Skeletal muscle cell (primary cell): ENCODE results near the gene TTLL5.

Experiments used
- DNase-seq: peaks from one replicate; pipeline ENCODE4 v3.0.0-alpha.2; 2010; ENCODE audit warnings: low read depth
- H3K4me3 ChIP-seq: 2 replicates; pipeline ENCODE4 v1.5.1; 2011; ENCODE audit warnings: low read depth, mild to moderate bottlenecking, control low read depth, low read length, moderate library complexity

Gene TTLL5

DNA sequence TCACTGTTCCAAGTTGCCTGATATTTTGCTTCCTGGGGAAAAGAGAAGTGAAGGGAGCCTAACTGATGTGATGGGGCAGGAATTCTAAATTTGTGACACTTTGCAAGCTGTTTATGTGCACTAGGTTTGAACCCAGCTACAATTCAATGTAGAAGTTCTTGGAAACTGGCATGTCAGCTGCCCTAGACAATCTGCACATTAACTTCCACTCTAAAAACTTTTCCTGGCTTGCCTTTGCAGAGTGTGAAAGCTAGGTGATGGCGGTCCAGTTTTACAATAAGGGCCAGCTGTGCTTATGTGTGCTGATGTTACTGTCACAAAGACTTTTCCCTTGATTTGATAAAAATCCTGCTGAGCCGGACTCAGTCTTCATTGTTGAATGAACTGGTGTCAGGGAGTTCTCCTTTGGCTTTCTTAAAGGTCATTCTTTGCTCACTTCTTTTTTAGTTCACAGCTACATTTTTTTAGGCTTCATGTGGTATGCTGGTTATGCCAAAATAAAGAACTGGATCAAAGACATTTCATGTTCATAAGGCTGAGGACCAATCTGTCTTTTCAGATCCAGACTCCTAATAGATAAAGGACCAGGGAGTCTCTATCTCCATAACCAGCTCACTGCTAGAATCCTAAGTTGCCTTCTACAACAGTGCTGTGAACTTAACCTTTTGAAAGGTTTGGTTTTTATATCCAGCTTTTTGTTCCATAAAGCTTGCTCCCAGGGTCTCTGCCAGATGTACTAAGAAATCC is 187.3 kb downstream of the TTLL5 start:
- DNase-seq = no peak
- no peak overlapping the region for H3K4me3 ChIP-seq

DNA sequence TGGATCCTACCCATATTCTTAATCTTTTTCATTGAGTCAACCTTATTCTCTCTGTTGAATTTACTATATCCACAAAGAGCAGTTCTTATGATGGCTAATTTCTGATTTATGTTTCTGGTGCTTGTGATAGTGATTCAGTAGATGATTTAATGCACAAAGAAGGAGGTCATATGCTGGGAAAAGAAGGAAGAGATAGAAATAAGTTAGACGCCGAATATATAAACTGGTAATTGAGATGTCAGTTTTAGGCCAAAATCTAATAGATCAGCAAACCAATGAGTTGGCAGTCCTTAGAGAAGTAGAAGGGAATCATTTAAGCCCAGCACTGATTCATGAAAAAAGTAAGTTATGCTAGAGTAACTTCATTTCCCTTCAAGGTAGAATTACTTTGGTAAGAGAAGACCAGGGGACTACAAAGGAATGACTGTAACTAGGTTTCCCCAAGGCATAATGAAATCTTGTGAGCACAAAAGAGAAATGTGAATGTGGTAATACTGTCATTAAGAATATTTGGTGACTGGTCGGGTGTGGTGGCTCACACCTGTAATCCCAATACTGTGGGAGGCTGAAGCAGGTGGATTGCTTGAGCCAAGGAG is 188.4 kb downstream of the TTLL5 start:
- no peak for DNase-seq

DNA sequence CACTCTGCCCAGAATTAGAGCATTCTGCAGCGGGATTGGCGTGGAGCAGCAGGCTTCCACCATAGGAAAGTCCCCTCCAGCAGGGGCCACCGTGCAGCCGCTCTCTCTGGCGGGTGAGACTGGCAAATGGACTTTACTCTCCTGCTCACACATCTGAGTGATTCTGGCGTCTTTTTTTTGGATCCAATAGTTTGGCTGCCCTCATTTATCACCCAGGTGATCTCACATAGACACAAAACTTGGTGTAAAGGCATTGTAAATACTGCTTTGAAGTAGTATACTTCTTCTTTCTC is 190.5 kb downstream of the TTLL5 start:
- no peak for DNase-seq
- no peak overlapping the region for H3K4me3 ChIP-seq

More for the DNA sequence above, 188.4 kb downstream of the TTLL5 start:
- no peak overlapping the region for H3K4me3 ChIP-seq

DNA sequence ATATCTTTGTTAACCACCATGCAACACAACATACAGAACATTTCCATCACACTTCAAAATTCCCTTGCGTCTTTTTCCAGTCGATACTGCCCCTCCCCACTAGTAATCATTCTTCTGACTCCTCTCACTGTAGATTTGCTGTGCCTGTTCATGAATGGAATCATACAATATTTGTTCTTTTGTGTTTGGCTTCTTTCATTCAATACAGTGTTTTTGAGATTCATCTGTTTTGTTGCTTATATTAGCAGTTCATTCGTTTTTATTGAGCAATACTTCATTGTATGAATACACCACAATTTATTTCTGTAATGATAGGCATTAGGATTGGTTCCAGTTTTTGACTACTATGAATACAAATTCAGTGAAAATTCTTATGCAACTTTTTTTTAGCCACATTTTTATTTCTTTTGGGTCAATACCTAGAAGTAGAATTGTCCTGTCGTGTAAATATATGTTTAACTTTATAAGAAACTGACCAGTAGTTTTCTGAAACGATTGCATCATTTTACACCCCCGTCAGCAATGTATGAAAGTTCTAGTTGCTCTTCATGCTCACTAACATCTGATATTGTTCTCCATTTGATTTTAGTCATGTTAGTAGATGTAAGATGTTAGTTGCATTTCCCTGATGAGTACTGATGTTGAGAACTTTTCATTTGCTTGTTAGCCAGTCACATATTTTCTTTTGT is 193.2 kb downstream of the TTLL5 start:
- no peak overlapping the region for H3K4me3 ChIP-seq
- no peak for DNase-seq

DNA sequence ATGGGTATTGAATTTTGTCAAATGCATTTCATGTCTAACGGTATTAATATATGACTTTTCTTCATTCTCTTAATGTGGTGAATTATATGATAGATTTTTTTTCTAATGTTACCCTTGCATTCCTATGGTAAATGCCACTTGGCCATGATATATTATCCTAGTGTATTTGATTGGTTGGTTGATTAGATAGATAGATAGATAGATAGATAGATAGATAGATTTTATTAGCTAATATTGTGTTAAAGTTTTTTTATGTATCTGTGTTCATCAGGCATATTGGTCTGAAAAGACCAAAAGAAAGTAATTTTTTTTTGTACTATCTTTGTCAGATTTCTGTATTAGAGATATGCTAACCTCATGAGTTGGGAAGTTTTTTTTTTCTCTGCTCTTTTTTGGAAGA is 196.2 kb downstream of the TTLL5 start:
- no peak overlapping the region for H3K4me3 ChIP-seq
- DNase-seq = no peak

DNA sequence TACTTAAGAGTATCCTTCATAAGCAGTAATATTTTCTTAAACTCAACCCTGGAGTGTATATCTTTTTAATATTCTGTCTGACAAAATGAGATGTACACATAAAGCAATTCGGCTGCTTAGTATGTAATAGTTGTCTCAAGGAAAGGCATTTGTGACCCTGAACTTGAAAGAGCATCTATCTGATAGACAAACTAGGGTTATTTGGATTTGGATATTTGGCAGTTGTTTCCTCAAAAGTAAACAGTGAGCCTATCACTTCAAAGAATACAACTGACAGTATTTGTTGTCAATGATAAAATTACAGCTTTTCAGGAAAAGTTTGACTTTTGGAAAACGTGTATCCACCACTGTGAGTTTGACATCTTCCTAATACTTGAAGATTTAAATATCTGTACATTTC is 197.3 kb downstream of the TTLL5 start:
- H3K4me3 ChIP-seq = no peak overlapping the region
- no peak for DNase-seq

DNA sequence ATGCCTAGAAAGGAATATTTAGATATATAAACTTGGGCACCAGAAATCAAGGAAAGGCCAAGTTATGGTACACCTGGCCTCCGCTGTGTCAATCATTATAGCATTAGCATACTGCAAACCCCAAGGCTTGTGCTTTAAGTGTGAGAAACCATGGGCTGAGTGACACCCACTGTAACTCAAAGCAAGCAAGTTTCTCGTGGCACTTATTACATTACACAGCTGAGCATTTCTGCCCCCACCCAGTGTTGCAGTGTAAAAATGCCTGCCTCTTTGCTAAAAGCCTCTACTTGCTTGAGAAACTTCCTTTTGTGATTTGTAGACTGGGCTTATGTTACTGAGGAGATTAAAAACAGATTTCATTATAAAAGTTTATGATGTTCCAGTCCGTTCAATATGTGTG is 198.7 kb downstream of the TTLL5 start:
- no peak for DNase-seq
- no peak overlapping the region for H3K4me3 ChIP-seq

DNA sequence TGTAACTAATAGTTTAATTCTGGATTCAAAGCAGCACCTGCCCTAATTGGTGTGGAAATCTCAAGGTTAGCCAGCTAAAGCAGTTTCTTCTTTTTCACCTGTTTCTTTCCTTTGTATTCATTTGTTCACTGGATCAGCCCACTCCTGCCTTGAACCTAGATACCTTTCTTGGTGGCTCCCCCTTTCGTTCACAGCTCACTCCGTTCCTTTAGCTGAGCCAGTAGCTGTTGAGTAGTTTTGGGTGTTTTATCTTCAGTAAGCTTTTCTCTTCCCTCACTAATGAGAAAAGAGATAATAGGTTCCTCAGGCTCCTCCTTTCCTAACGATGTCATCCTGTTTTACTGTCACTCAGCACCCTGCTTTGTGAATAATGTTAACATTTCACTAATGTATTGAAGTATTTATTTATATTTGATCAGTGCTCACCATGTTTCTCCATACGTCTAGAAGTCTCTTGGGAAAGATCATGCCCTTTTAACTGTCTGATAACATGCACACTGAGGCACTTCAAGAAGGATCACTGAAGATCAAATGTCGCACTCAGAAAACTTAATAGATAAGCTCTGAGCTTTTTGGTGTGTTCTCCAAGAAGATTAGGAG is 199.6 kb downstream of the TTLL5 start:
- DNase-seq = no peak
- no peak overlapping the region for H3K4me3 ChIP-seq

DNA sequence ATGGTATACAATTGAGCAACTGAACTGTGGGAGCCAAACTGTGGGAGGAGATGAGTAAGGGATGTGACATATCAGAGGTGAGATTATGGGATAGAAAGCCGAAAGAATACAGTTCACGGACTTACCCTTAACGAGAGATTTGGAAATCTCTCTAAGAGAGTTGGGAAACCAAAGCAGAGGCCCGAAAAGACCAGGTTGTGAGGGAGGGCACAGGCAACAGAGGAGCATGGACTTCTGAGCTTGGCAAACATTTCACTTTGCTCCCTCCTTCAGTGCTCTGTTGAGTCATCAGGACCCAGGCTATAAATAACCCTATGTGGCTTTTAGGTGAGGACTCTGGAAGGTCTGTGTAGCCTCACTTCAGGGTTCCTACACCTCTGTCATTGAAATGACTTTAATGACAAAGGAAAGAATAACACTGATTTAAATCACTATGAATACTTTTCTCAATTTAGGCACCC is 200.1 kb downstream of the TTLL5 start:
- peak; percentile 76 for DNase-seq
- no peak overlapping the region for H3K4me3 ChIP-seq

DNA sequence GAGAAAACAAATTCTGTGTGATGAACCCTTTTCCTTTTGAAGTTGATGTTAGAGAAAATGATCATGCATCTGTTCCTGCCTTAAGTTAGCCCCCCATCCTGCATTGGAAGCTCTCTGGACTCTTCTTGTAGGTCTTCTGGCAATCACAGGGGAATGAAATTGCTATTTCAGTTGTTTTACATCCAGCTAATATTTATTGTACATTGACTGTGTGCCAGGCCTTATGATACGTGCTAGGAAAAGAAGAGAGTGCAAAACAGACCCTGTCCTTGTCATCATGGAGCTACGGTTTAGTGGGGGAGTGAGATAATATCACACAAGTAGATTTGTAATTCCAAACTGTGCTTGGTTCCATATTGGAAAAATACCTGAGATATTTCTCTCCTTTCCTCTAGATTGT is 202.2 kb downstream of the TTLL5 start:
- no peak overlapping the region for H3K4me3 ChIP-seq
- no peak for DNase-seq

DNA sequence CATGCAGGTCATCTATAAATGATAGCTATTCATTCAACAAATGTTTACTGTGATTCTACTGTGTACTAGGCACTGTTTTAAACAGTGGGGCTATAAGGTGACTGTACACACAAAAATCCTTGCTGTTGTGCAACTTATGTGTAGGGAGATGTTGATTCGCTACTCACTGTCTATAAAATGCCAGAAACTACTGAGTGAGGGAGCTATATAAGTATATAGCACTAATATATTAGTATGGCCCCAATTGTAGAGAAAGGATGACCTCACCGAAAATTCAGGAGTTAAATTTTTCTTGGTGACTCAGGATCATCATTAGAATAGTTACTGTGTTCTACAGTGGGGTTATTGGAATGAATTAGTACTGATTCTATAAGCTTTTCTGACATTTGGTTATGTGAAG is 203.3 kb downstream of the TTLL5 start:
- DNase-seq = peak; percentile 89
- no peak overlapping the region for H3K4me3 ChIP-seq

DNA sequence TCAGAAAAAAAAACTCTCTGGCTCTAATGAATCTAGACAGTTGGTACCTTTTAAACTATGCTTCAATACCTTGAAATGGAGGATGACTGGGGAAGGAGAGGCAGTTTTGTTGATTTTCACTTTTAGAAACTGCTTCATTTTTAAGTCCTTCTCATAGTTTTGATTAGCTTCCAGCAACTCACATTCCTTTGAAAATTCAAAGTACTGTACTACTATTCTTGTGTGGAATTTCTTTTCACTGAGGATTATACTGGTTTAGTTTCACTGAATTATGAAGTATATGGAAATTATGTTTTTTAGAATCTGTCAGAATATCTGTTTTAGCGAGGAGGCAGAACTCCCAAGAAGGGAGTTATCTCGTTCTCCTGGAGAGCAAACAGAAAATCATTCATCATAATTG is 204.5 kb downstream of the TTLL5 start:
- no peak for DNase-seq
- H3K4me3 ChIP-seq = no peak overlapping the region

DNA sequence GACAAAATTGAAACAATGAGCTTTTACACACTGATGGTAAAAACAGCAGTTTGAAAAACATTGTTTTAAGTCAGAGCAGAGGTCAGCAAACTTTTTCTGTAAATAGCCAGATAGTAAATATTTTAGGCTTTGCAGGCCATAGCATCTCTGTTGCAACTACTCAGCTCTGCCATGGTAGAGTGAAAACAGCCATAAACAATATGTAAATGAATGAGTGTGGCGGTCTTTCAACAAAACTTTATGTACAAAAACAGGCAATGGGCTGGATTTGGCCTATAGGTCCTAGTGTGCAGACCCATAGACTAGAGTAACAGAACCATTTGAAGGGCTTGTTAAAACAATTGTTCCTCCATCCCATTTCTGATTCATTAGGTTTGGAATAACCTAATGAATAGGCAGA is 205.9 kb downstream of the TTLL5 start:
- DNase-seq = no peak
- no peak overlapping the region for H3K4me3 ChIP-seq

DNA sequence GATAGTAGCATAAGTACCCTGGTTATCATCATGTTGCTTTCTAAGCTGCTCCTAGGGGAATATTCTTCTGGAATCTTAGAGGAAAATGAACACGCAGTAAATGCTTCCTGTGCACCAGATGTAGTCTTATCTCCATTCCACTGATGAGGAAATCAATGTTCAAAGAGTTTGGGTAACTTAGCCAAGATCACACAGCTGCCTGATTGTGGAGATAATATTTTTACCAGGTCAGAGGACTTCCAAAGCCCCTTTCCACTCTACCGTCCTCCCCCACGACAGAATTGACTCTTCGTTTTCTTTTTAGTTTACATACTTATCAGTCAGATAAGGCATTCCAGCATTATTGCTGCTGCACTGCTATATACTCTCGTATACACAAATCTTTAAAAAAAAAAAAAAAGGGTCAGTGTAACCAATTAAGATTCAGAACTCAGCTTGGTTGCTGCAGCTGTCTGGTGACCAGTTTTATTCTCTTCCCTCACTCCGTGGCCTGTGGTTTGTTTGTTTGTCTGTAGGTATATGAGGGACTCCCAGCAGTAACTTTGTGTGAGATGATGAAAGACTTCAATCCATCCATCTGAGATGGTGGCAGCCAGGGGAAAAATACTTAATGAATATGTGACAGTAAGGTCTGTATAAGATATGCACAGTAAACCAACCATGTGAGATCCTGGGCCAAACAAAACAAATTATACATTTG is 210.3 kb downstream of the TTLL5 start:
- peak; percentile 34 for DNase-seq
- H3K4me3 ChIP-seq = no peak overlapping the region

DNA sequence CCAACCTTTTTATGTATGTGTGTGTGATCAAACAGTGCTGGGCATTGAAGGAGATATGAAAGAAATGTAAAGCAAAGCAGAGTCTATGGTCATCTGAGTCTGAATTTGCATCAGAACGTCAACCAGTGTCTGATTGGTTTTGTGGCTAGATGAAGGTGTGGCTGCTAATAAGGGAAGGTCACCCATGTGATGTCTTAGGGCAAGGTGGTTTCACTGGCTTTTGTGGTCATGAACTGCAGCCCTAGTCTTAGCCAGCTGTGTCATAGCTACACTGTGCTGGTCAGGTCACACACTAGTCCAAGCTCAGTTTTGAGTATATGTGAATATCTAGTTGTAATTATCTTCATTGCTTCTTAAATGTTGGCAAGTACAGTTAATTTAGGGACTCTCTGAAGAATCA is 214.9 kb downstream of the TTLL5 start:
- no peak for DNase-seq
- no peak overlapping the region for H3K4me3 ChIP-seq

DNA sequence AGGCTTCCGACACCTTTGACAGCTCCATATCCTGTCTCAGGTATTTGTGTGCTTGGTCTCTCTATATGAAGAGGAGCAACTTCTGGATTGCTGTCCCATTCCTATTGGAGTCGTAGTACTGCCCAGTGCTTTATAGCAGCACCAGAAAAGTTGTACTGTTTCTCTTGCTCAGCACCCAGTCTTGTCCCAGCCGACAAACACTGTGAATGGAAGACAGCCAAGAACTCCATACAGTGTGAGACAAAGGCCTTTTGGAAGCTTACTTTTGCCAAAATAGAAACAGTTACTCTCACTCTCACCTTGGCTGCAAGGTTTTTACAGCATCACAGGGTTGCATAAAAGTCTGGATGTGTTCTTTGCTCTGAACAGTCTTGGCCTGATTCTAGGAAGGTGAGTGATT is 215.5 kb downstream of the TTLL5 start:
- no peak for DNase-seq
- H3K4me3 ChIP-seq = no peak overlapping the region

DNA sequence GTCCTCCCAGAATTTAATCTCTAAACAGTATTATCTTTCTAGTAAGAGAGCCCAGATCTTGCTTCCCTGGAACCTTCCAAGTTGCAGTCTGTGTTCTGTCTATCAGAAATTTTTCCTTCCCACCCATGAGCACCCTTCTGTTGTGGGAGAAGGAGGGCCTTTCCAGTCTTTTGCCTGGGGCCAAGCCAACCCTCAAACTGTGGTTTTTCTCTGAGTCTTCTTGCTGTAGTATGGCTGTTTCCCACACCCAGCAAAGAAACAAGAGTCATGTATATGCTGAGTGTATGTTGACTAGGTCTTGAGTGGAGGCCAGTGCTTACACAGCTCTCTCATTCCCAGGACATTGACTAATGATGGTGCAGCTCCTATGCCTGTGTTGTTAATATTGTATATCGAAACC is 216.2 kb downstream of the TTLL5 start:
- peak; percentile 92 for DNase-seq

DNA sequence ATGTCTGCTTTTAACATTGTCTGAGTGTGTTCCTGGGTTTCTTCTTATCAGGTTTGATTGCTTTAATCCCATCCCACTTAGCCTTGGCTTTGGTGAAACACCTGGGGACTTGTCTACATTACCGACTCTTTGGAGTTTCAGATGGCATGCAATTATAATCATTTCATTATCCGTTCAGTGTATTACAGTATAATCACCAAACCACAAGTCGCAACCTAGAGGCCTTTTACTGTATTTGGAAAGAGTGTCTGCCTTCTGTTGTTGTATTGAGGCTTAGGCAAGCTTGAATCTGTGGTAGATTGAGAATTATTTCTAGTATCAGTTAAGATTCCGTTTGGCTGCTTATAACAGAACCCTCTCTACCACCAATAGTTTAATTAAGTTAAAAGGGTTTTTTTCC is 216.8 kb downstream of the TTLL5 start:
- no peak overlapping the region for H3K4me3 ChIP-seq
- no peak for DNase-seq

More for the DNA sequence above, 216.2 kb downstream of the TTLL5 start:
- H3K4me3 ChIP-seq = no peak overlapping the region

DNA sequence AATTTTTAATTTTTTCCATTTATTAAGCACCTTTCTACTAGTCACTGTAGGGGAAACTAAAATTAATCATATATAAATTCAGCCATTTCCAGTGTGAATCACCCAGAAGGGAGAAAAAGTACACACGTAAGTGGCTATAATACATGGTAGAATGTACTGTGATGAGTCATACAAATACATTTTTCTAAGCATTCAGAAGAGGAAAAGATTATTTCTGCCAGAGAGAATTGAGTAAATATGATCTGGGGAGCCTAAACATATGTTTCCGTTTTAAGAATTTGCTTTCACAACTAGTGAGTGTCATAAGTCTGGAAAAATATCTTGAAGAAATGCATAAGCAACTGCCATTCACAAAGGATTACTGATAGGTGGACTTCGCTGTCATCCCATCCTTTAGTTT is 218.0 kb downstream of the TTLL5 start:
- no peak overlapping the region for H3K4me3 ChIP-seq
- DNase-seq = peak; percentile 78

DNA sequence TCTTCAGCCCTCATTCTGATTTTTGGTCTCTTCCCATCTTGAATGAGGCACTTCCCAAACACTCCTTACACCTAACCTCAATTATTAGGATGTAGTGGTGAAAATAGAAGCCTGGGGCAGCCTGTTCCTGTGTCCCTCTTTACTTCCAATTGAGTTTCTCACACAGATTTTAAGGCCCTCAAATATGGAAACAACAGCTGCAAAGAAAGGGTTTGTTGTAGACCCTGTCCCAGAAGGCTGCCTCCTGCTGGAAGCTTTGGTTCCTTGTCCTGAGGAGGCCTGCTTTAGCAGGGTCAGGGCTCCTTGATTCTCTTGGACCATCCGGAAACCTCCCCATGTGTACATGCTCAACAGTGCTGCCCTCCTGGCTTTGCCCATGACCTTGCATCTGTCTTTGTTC is 219.5 kb downstream of the TTLL5 start:
- DNase-seq = no peak
- H3K4me3 ChIP-seq = no peak overlapping the region
